Left hindlimb (tissue), 1 donor: ENCODE measurements around the gene PNN.
"Not testable (repeated sequence)": the region's sequence is repeated elsewhere in the genome, so short reads cannot be mapped to it uniquely, and the experiment has no call there.

Source experiments
- DNase-seq: peaks from one replicate; pipeline ENCODE4 v3.0.0-alpha.2; 2018

PNN gene

DNA sequence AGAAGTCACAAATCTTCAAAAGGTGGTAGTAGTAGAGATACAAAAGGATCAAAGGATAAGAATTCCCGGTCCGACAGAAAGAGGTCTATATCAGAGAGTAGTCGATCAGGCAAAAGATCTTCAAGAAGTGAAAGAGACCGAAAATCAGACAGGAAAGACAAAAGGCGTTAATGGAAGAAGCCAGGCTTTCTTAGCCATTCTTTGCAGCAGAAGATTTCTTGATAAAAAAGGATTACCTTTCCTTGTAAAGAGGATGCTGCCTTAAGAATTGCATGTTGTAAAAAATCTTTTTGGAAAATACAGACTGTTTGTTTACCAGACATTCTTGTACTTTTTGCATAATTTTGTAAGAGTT lies 6.6 kb downstream of the PNN start:
- DNase-seq = no peak

DNA sequence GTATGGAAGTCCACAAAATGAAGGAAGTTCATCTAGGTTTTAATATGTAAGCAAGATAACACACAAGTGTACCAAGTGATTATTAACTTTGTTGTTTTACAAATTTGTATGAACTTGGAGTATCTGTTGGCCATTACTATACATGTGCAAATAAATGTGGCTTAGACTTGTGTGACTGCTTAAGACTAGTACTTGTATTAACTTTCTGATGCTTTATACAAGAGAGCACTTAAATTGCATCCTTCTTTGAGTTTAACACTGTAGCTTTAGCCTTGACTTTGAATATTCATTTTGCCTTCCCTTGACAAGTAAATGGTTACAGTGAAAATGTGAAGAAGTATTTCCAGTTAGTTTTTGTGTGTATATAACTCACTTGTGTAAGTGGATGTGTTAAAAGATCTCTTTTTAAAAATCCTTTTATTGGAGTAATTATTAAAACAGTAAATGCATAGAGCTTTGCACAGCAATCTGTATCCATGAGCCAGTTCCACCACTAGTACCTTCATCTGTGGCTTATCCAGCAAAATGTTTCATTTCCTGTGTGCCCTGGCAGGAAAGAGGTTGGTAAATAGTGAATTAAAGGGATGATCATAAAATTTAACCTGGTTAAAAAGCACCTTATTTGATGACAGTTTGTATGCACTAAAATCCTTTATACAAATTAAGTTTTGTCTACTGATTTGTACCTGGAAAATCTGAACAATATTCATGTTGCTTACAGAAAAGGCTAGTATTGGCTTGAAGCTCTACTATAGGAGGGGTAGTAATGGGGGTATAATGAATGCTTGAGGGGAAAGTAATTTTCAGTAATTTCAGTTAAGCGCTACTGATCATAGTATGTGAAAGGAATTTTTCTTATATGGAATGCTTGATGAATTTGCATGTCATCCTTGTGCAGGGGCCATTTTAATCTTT lies 8.0 kb downstream of the PNN start:
- no peak for DNase-seq

DNA sequence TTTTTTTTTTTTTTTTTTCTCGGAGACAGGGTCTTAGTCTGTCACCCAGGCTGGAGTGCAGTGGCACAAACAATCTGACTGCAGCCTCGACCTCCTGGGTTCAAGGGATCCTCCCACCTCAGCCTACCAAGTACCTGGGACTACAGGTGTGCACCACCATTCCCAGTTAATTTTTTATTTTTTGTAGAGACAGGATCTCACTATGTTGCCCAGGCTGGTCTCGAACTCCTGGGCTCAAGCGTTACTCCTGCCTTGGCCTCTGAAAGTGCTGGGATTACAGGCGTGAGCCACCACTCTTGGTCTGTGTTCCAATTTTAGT lies 8.6 kb downstream of the PNN start:
- not testable (repeated sequence) for DNase-seq

DNA sequence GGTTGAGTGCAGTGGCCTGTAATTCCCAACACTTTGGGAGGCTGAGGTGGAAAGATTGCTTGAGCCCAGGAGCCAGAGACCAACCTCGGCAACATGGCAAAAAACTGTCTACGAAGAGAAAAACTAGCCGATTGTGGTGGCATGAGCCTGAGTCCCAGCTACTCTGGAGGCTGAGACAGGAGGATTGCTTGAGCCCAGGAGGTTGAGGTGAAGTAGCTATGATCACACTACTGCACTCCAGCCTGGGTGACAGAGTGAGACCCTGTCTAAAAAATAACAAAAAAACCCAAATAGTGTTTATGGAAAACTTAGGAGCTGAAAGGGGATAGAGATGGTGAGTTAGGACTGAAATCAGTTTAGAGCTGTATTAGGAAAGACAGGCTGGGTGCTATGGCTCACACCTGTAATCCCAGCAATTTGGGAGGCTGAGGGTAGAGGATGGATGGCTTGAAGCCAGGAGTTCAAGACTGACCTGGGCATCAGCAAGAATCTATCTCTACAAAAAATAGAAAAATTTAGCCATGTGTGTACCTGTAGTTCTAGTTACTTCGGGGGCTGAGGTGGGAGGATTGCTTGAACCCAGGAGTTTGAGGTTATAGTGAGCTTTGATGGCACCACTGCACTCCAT lies 9.7 kb downstream of the PNN start:
- no peak for DNase-seq

- DNase-seq = no peak
Measured at GRCh38 chr14:39185256-39186049, 10.4 kb downstream of the PNN start.

GRCh38 chr14:39186941-39187525 lies 12.0 kb downstream of the PNN start:
- DNase-seq = no peak

DNA sequence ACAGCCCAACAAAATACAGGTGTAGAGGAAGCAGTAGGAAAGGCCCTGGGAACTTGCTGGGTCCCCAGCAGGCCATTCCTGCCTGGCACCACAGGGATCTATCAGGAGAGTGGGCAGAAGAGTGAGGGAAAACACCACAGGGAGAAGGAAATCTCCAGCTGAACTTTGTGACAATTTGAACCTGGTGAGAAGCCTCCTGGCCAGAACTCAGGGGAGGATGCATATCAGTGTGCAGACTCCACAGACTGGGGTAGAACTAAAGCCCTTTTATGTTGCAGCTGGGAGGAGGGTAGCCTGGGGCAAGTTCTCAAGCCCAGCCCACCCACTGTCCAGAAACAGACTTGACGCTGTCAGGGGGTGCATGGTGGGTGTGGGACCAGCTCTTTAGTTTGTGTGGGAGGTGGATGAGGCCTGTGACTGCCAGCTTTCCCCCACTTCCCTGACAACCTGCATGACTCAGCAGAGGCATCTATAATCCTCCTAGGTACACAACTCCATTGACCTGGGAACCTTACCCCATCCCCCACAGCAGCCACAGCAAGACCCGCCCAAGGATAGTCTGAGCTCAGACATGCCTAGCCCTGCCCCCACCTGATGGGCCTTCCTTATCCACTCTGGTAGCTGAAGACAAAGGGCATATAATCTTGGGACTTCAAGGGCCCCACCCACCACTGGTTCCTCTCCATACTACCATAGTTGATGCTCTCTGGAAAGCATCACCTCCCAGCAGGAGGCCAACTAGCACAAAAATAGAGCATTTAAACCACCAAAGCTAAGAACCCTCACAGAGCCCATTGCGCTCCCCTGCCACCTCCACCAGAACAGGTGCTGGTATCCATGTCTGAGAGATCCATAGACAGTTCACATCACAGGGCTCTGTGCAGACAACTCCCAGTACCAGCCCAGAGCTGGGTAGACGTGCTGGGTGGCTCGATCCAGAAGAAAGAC lies 28.9 kb downstream of the PNN start:
- no peak for DNase-seq

DNA sequence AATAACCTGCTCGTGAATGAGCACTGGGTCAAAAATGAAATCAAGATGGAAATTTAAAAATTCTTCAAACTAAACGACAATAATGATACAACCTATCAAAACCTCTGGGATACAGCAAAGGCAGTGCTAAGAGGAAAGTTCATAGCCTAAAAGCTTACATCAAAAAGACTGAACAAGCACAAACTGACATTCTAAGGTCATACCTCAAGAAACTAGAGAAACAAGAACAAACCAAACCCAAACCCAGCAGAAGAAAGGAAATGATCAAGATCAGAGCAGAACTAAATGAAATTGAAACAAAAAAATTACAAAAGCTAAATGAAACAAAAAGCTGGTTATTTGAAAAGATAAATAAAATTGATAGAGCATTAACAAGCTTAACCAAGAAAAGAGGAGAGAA lies 32.4 kb downstream of the PNN start:
- DNase-seq = not testable (repeated sequence)

DNA sequence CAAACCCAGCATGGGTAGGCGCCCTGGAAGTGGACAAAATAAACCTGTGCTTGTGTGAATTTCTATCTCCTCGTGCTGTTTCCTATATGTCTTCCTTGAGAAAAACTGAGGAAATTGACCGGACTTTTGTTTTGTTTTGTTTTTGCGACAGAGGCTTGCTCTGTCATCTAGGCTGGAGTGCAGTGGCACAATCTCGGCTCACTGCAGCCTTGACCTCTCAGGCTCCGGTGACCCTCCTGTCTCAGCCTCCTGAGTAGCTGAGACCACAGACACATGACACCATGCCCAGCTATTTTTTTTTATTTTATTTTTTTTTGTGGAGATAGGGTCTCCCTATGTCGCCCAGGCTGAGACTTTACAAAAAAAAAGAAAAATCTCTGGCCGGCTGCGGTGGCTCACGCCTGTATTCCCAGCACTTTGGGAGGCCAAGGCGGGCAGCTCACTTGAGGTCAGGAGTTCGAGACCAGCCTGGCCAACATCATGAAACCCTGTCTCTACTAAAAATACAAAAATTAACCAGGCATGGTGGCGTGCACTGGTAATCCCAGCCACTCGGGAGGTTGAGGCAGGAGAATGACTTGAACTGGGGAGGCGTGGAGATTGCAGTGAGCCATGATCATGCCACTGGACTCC lies 36.2 kb downstream of the PNN start:
- no peak for DNase-seq

GRCh38 chr14:39212034-39212433 lies 37.0 kb downstream of the PNN start:
- DNase-seq = no peak

DNA sequence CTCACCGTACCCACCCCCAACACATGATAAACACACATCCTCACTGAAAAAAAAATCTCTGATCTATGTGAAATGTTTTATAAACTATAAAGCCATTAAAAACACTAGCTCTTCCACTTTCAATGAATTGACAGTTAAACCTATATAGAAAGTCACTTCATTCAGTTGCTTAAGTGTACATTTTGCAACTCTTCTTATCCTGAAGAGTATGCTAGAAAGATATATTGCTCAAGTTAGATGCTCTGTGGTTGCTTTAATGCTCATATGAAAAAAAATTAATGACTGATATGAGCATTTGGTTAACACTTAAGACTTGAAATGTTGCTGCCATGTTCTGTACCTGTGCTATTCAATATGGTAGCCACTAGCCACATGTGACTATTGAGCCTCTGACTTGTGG lies 37.6 kb downstream of the PNN start:
- no peak for DNase-seq

- DNase-seq = no peak
Measured at GRCh38 chr14:39217214-39217879, 42.3 kb downstream of the PNN start.

GRCh38 chr14:39218171-39218769 lies 43.2 kb downstream of the PNN start:
- no peak for DNase-seq

DNA sequence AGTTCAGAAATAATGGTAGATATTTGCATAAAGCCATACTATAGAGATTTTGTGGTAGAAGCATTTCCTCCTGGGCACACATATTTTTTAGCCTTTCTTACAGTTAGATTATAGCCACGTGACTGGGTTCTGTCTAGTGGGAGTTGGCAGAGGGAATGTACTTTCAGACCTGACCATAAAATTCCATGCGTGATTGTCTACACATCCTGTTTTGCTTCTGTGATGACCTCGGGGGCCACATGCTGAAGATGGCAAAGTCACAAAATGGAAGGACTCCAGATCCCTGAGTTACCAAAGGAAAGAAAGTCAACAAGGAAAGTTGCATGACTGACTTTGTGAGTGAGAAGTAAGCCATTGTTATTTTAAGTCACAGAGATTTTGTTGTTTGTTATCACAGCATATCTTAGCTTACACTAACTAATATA lies 44.0 kb downstream of the PNN start:
- no peak for DNase-seq

DNA sequence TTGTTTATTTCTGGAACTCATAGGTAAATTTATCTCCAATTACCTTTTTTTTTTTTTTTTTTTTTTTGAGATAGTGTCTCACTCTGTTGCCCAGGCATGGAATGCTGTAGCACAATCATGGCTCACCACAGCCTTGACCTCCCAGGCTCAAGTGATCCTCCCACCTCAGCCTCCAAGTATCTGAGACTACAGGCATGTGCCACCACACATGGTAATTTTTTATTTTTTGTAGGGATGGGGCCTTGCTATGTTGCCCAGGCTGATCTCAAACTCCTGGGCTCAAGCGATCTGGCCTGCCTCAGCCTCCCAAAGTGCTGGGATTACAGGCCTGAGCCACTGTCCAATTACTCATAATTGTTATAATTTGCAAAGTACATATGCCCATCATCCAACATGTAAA lies 45.4 kb downstream of the PNN start:
- DNase-seq = not testable (repeated sequence)

- DNase-seq = no peak
Measured at GRCh38 chr14:39228044-39228443, 53.0 kb downstream of the PNN start.

- DNase-seq = no peak
Measured at GRCh38 chr14:39228509-39229221, 53.6 kb downstream of the PNN start.

DNA sequence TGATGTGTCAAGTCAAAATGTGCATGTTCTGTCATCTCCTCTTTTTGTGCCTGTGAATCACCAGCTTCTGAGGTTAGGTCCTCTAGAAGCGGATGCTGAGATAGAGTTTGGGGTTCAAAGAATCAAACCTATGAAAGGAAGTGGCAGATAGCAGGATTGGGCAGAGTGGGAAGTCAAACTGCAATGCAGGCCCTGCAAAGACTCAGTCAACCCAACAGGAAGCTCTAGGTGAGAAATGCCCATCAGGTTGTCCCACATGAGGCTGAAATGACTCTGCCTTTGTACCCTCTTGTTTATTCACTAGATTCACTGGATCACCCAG lies 54.1 kb downstream of the PNN start:
- no peak for DNase-seq

GRCh38 chr14:39229601-39230110 lies 54.6 kb downstream of the PNN start:
- no peak for DNase-seq
